Smooth muscle cell (in vitro differentiated cells): ENCODE results near the gene PLEKHM3. TPM values are rescaled to one million over a fixed set of nuclear protein-coding genes. Genes with fewer than 3 reads are reported as not detected.
A peak's percentile ranks its signal among the peaks of the same experiment; 100 is the strongest.

ENCODE experiments used
- DNase-seq: peaks from one replicate; lab custom pipeline; 2025; ENCODE audit not compliant: unreplicated experiment; lab: John Stamatoyannopoulos, UW
- H2AFZ ChIP-seq: fragments of 200-600 bp; sonication (generic); 2 replicates; pipeline ENCODE4 v1.6.0; 2016; ENCODE audit warnings: antibody characterized with exemption, low read depth, mild to moderate bottlenecking
- H3F3A ChIP-seq: fragments of 200-600 bp; sonication (generic); 2 replicates; pipeline ENCODE4 v1.6.0; 2017; ENCODE audit warnings: antibody characterized with exemption, low read depth
- H3K27ac ChIP-seq: fragments of 200-600 bp; sonication (generic); 2 replicates; pipeline ENCODE4 v1.5.1; 2016; ENCODE audit warnings: low read depth, mild to moderate bottlenecking
- H3K27me3 ChIP-seq: fragments of 200-600 bp; sonication (generic); 2 replicates; pipeline ENCODE4 v1.6.1; 2016; ENCODE audit warnings: low read depth, mild to moderate bottlenecking
- H3K36me3 ChIP-seq: fragments of 200-600 bp; sonication (generic); 2 replicates; pipeline ENCODE4 v1.5.1; 2016; ENCODE audit warnings: low read depth
- H3K4me1 ChIP-seq: fragments of 200-600 bp; sonication (generic); 2 replicates; pipeline ENCODE4 v1.5.1; 2016; ENCODE audit warnings: low read depth
- H3K4me2 ChIP-seq: fragments of 200-600 bp; sonication (generic); 2 replicates; pipeline ENCODE4 v1.6.0; 2016; ENCODE audit warnings: mild to moderate bottlenecking
- H3K4me3 ChIP-seq: fragments of 200-600 bp; sonication (generic); 2 replicates; pipeline ENCODE4 v1.5.1; 2016; ENCODE audit warnings: mild to moderate bottlenecking
- H3K79me2 ChIP-seq: fragments of 200-600 bp; sonication (generic); 2 replicates; pipeline ENCODE4 v1.6.0; 2016; ENCODE audit warnings: low read depth, mild to moderate bottlenecking
- H3K9ac ChIP-seq: fragments of 200-600 bp; sonication (generic); 2 replicates; pipeline ENCODE4 v1.6.0; 2016; ENCODE audit warnings: low read depth
- H3K9me3 ChIP-seq: fragments of 200-600 bp; sonication (generic); replicated peaks from 2 replicates; pipeline ENCODE4 v1.5.1; 2016; ENCODE audit warnings: low read depth
- H4K20me1 ChIP-seq: fragments of 200-600 bp; sonication (generic); 2 replicates; pipeline ENCODE4 v1.6.0; 2016; ENCODE audit warnings: low read depth
- CTCF ChIP-seq: fragments of 200-600 bp; sonication (generic); IDR thresholded peaks from 2 replicates; pipeline ENCODE4 v1.5.1; 2017; ENCODE audit warnings: borderline replicate concordance, mild to moderate bottlenecking, antibody characterized with exemption; ENCODE audit not compliant: insufficient read depth, poor library complexity, severe bottlenecking
- WGBS: methylation state at CpG from one replicate; pipeline ENCODE4 v1.1.7; 2016; ENCODE audit warnings: low lambda C conversion rate; 5-methylcytosine and 5-hydroxymethylcytosine counted together
- polyA plus RNA-seq: library from polyadenylated mRNA; unstranded; fragments of >200 nt; fragmentation: Nextera tagmentation; extraction: Ambion mirVana; gene quantifications from 2 replicates; pipeline ENCODE4 v1.2.1, GENCODE V29; 2016
- total RNA-seq: library from RNA; depleted of rRNA; stranded (reverse); fragments of >200 nt; gene quantifications from 2 replicates; pipeline ENCODE4 v1.2.3, GENCODE V29; 2014

PLEKHM3 gene
- total and polyA plus RNA-seq, 2 experiments from 2014 or later = 3.8 to 10.3 TPM

- TF ChIP-seq CTCF = no peak
- Histone ChIP-seq H3K9ac (no peak overlapping the region), H3K9me3 (no peaks in the 10 kb centered on the region), H3F3A (no peaks in the 10 kb centered on the region), H3K36me3 (no peaks in the 10 kb centered on the region), H3K79me2 (peaks cover 5% of the 10 kb centered on the region), H3K4me1 (peaks cover 3% of the 10 kb centered on the region), H4K20me1 (no peaks in the 10 kb centered on the region), H3K27ac (peak overlapping the region; percentile 52), H2AFZ (no peak overlapping the region), H3K4me3 (no peak overlapping the region), H3K27me3 (no peaks in the 10 kb centered on the region), H3K4me2 (peak overlapping the region; percentile 8)
- WGBS = 82% methylated on average over 9 of the region's 9 CpGs
- DNase-seq = no peak
Measured at GRCh38 chr2:208013285-208014178, 11.8 kb downstream of the PLEKHM3 start.

DNA sequence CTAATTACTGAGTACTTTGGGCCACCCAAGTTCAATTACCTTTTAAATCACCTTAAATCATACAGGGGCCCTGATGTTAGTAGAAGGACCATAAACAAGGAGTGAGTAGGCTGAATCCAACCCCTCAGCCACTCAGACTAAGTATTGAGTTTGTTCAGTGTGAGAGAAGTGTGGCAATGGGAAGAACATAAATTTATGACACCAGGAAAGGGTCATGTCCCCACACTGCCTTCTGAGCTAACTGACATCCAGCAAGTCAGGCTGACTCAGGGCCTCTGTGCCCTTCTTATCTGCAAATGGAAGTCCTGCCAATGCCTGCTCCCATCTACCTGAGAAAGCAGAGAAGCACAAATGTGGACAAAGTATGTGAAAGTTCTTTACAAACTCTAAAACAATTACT is 12.9 kb downstream of the PLEKHM3 start:
- Histone ChIP-seq H3K4me2 (no peak overlapping the region), H2AFZ (no peak overlapping the region), H3K79me2 (peaks cover 5% of the 10 kb centered on the region), H3K27ac (no peak overlapping the region), H3K27me3 (no peaks in the 10 kb centered on the region), H3K4me1 (peaks cover 3% of the 10 kb centered on the region), H3K36me3 (no peaks in the 10 kb centered on the region), H4K20me1 (no peaks in the 10 kb centered on the region), H3K4me3 (no peak overlapping the region), H3K9me3 (no peaks in the 10 kb centered on the region), H3K9ac (no peak overlapping the region), H3F3A (no peaks in the 10 kb centered on the region)
- TF ChIP-seq CTCF = no peak
- DNase-seq = no peak

- peaks cover 6% of the 10 kb centered on the region for H4K20me1 ChIP-seq
- H3K4me2 ChIP-seq = no peak overlapping the region
- H3K4me1 ChIP-seq = peaks cover 10% of the 10 kb centered on the region
- TF ChIP-seq CTCF = no peak
- no peak overlapping the region for H3K27ac ChIP-seq
- H3K4me3 ChIP-seq = no peak overlapping the region
- DNase-seq = no peak
- H3K9ac ChIP-seq = no peak overlapping the region
- H3K36me3 ChIP-seq = no peaks in the 10 kb centered on the region
- H3K9me3 ChIP-seq = no peaks in the 10 kb centered on the region
- H3K79me2 ChIP-seq = peaks cover 5% of the 10 kb centered on the region
- H2AFZ ChIP-seq = no peak overlapping the region
- no peaks in the 10 kb centered on the region for H3K27me3 ChIP-seq
- no peaks in the 10 kb centered on the region for H3F3A ChIP-seq
Measured at GRCh38 chr2:208010506-208010905, 14.8 kb downstream of the PLEKHM3 start.

GRCh38 chr2:208006833-208007232 is 18.5 kb downstream of the PLEKHM3 start:
- Histone ChIP-seq H3K4me1 (peaks cover 10% of the 10 kb centered on the region), H3K9ac (no peak overlapping the region), H3K4me2 (peak overlapping the region; percentile 37), H3F3A (no peaks in the 10 kb centered on the region), H4K20me1 (peaks cover 6% of the 10 kb centered on the region), H3K4me3 (no peak overlapping the region), H3K27ac (peak overlapping the region; percentile 83), H3K9me3 (no peaks in the 10 kb centered on the region), H3K79me2 (peaks cover 5% of the 10 kb centered on the region), H3K27me3 (no peaks in the 10 kb centered on the region), H2AFZ (no peak overlapping the region), H3K36me3 (no peaks in the 10 kb centered on the region)
- TF ChIP-seq CTCF = no peak
- WGBS = 58% methylated on average over 5 of the region's 5 CpGs
- no peak for DNase-seq
